ENCODE results near the gene TIGD3. TPM values are rescaled to one million over a fixed set of nuclear protein-coding genes. Genes with fewer than 3 reads are reported as not detected.
A peak's percentile ranks its signal among the peaks of the same experiment; 100 is the strongest.
"Not testable (repeated sequence)": the region's sequence is repeated elsewhere in the genome, so short reads cannot be mapped to it uniquely, and the experiment has no call there.

The TIGD3 gene
- total and polyA plus RNA-seq, 9 donors, result 0.11 to 0.72 (median 0.33) TPM; not detected in 2

DNA sequence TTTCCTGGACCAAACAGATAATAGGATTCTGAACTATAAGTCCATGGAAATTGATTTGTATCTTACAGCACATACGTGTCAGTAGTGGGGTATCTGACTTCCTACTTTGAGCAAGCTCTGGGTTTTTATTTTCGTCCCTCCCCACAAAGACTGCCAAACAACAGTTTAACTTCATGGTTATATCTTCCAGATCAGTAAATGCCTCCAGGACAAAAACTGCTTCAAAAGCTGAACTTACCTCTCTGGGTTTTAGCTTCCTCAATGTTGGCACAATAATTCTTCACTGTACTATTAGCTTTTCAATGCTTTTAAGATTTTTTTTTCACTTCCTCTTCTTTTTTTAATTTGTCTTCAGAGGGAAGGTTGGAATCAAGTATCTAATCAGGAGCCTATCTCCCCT is 25.1 kb upstream of the TIGD3 start:
- TF ChIP-seq CTCF (IDR thresholded peaks at IDR 0.05) (no peak), POLR2A (IDR thresholded peaks at IDR 0.05) (no peak), EP300 (IDR thresholded peaks at IDR 0.05) (no peak)
- no peak for DNase-seq
- Histone ChIP-seq H3K9me3 (no peaks in the 10 kb centered on the region), H3K27me3 (no peaks in the 10 kb centered on the region), H3K4me3 (no peak overlapping the region), H3K4me1 (ENCODE audit: insufficient read depth) (no peaks in the 10 kb centered on the region), H3K27ac (no peak overlapping the region), H3K36me3 (no peaks in the 10 kb centered on the region)
- intact Hi-C loops (cut with DNase I), result no loop called here
- WGBS, 3 donors, result 57 to 69% (median 59%) methylated on average over 2 of the region's 2 CpGs

GRCh38 chr11:65329944-65330403 is 24.6 kb upstream of the TIGD3 start:
- Histone ChIP-seq H3K9me3 (no peaks in the 10 kb centered on the region), H3K4me1 (ENCODE audit: insufficient read depth) (peaks cover 2% of the 10 kb centered on the region), H3K4me3 (no peak overlapping the region), H3K27ac (no peak overlapping the region), H3K27me3 (no peaks in the 10 kb centered on the region), H3K36me3 (no peaks in the 10 kb centered on the region)
- WGBS, 3 donors, result 3 to 5% (median 4%) methylated on average over 13 of the region's 13 CpGs
- intact Hi-C loops (cut with DNase I), result loop anchor here in 1 of 4 donors (2.0 kb wide), 1 partner anchor 55 kb away; no protein-coding TSS in a partner anchor
- TF ChIP-seq POLR2A (IDR thresholded peaks at IDR 0.05) (no peak), CTCF (IDR thresholded peaks at IDR 0.05) (peak; percentile 66 to 81 (median 80))
- peak; percentile 77 to 94 (median 85) for DNase-seq

- peaks cover 6% of the 10 kb centered on the region for H3K4me1 ChIP-seq (ENCODE audit: insufficient read depth)
- H3K36me3 ChIP-seq, result no peaks in the 10 kb centered on the region
- no peak overlapping the region for H3K4me3 ChIP-seq
- H3K27ac ChIP-seq, result no peak overlapping the region
- TF ChIP-seq EP300 (IDR thresholded peaks at IDR 0.05), result no peak
- 64 to 79% (median 74%) methylated on average over 7 of the region's 7 CpGs for WGBS, 3 donors
- no peaks in the 10 kb centered on the region for H3K9me3 ChIP-seq
- no peaks in the 10 kb centered on the region for H3K27me3 ChIP-seq
- intact Hi-C loops (cut with DNase I), result loop anchor here in 1 of 4 donors (2.0 kb wide), 1 partner anchor 56 kb away; no protein-coding TSS in a partner anchor
- no peak for DNase-seq
Observed at GRCh38 chr11:65330544-65330943, 24.0 kb upstream of the TIGD3 start.

DNA sequence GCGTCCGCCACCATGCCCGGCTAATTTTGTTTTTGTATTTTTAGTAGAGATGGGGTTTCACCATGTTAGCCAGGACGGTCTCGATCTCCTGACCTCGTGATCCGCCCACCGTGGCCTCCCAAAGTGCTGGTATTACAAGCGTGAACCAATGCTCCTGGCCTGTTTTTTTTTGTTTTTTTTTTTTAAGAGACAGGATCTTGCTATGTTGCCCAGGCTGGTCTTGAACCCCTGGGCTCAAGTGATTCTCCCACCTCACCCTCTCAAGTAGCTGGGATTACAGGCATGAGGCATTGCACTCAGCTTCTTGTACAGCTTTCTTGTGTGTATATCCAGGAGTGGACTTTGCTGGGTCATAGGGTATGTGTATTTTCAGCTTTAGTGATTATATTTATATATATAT is 22.0 kb upstream of the TIGD3 start:
- H3K9me3 ChIP-seq; H3K36me3 ChIP-seq; DNase-seq; H3K4me1 ChIP-seq (ENCODE audit: insufficient read depth); intact Hi-C loops (cut with DNase I); H3K4me3 ChIP-seq; H3K27me3 ChIP-seq; H3K27ac ChIP-seq: not testable (repeated sequence)
- WGBS, 3 donors, result 83 to 91% (median 89%) methylated on average over 9 of the region's 9 CpGs

- intact Hi-C loops (cut with DNase I), result no loop called here
- Histone ChIP-seq H3K27me3 (no peaks in the 10 kb centered on the region), H3K9me3 (no peaks in the 10 kb centered on the region), H3K4me3 (peak overlapping the region; percentile 89), H3K27ac (peak overlapping the region; percentile 76 to 85), H3K4me1 (ENCODE audit: insufficient read depth) (peaks cover 8% of the 10 kb centered on the region), H3K36me3 (no peaks in the 10 kb centered on the region)
- TF ChIP-seq POLR2A (IDR thresholded peaks at IDR 0.05), result no peak
- no peak for TF ChIP-seq EP300 (IDR thresholded peaks at IDR 0.05)
- TF ChIP-seq CTCF (IDR thresholded peaks at IDR 0.05), result no peak
- 13 to 16% (median 13%) methylated on average over 5 of the region's 5 CpGs for WGBS, 3 donors
- no peak for DNase-seq
Observed at GRCh38 chr11:65334696-65335295, 19.8 kb upstream of the TIGD3 start.
